SH-SY5Y (cell line): ENCODE data around the gene PEF1.

ENCODE experiments used
- GATA2 ChIP-seq: IDR thresholded peaks from 2 replicates; pipeline ENCODE4 v1.6.1; 2011; ENCODE audit warnings: mild to moderate bottlenecking, low read depth, low read length
- GATA3 ChIP-seq: IDR thresholded peaks from 2 replicates; pipeline ENCODE4 v1.6.1; 2011; ENCODE audit warnings: low read depth, mild to moderate bottlenecking, low read length, moderate library complexity

GRCh38 chr1:31640179-31640578 is 4.5 kb downstream of the PEF1 start:
- no peak for TF ChIP-seq GATA2
- no peak for TF ChIP-seq GATA3
